Neural crest cell (in vitro differentiated cells): ENCODE measurements around the gene OR8U1. TPM values are rescaled to one million over a fixed set of nuclear protein-coding genes. Genes with fewer than 3 reads are reported as not detected.
"Not testable (repeated sequence)": the region's sequence is repeated elsewhere in the genome, so short reads cannot be mapped to it uniquely, and the experiment has no call there.

ENCODE experiments used
- DNase-seq: peaks from one replicate; pipeline ENCODE4 v3.0.0; 2021; ENCODE audit warnings: low read depth, mixed read lengths, low spot score
- H3K27ac Mint-ChIP-seq: one replicate; pipeline ENCODE4 v1.8.0; 2021; ENCODE audit warnings: mild to moderate bottlenecking, mixed read lengths; ENCODE audit not compliant: unreplicated experiment
- H3K27me3 Mint-ChIP-seq: 2 replicates; pipeline ENCODE4 v1.8.0; 2021; ENCODE audit warnings: low read depth, mild to moderate bottlenecking, mixed read lengths
- H3K36me3 Mint-ChIP-seq: 2 replicates; pipeline ENCODE4 v1.8.0; 2021; ENCODE audit warnings: low read depth, mild to moderate bottlenecking, mixed read lengths
- H3K4me1 Mint-ChIP-seq: 2 replicates; pipeline ENCODE4 v1.8.0; 2021; ENCODE audit warnings: mixed read lengths
- H3K4me3 Mint-ChIP-seq: one replicate; pipeline ENCODE4 v1.8.0; 2021; ENCODE audit warnings: mild to moderate bottlenecking, mixed read lengths
- H3K9me3 Mint-ChIP-seq: 2 replicates; pipeline ENCODE4 v1.8.0; 2021; ENCODE audit warnings: mixed read lengths
- total RNA-seq: library from RNA; stranded (reverse); gene quantifications from 2 replicates; pipeline ENCODE4 v1.2.1, GENCODE V29; 2021
- TF ChIP-seq, protein P1 (sequence below): fragments of 200-600 bp; sonication (generic); conservative IDR thresholded peaks from 2 replicates; pipeline ENCODE4 v1.5.0; 2021; ENCODE audit warnings: antibody characterized with exemption, mild to moderate bottlenecking

The OR8U1 gene
- total RNA-seq, 1 donor from 2014 or later: not detected

DNA sequence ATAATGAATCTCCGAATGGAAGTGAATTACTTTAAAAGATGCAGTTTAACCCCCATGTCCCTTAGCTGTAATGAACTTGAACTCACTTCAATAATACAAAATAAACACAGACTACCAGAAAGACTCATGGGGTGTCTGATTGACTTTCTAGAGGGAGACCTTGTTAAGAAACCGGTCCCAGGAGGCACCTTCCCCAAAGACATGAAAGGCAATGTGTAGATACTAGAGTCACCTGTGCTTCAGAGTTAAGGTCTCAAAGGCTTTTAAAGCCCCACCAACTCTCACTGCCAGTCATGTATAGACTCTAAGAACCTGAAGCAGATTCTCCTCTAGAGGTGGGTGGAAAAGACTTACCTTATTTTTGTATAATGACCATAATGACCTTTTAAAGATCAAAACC, 21.4 kb upstream of the OR8U1 start, which contains the start of gene OR8J1:
Gene OR8J1 (plus strand): TSS at position 301 of the 400 bp plus-strand sequence. CDS start 5,956 bp downstream, outside the sequence.
- Mint-ChIP-seq H3K9me3 (no peaks in the 10 kb centered on the region), H3K36me3 (no peaks in the 10 kb centered on the region), H3K4me1 (no peaks in the 10 kb centered on the region), H3K27ac (no peak within 1 kb of the TSS), H3K4me3 (no peak within 1 kb of the TSS), H3K27me3 (no peaks in the 10 kb centered on the region)
- TF ChIP-seq, protein P1, sequence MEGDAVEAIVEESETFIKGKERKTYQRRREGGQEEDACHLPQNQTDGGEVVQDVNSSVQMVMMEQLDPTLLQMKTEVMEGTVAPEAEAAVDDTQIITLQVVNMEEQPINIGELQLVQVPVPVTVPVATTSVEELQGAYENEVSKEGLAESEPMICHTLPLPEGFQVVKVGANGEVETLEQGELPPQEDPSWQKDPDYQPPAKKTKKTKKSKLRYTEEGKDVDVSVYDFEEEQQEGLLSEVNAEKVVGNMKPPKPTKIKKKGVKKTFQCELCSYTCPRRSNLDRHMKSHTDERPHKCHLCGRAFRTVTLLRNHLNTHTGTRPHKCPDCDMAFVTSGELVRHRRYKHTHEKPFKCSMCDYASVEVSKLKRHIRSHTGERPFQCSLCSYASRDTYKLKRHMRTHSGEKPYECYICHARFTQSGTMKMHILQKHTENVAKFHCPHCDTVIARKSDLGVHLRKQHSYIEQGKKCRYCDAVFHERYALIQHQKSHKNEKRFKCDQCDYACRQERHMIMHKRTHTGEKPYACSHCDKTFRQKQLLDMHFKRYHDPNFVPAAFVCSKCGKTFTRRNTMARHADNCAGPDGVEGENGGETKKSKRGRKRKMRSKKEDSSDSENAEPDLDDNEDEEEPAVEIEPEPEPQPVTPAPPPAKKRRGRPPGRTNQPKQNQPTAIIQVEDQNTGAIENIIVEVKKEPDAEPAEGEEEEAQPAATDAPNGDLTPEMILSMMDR: no peak
- no peak for DNase-seq

DNA sequence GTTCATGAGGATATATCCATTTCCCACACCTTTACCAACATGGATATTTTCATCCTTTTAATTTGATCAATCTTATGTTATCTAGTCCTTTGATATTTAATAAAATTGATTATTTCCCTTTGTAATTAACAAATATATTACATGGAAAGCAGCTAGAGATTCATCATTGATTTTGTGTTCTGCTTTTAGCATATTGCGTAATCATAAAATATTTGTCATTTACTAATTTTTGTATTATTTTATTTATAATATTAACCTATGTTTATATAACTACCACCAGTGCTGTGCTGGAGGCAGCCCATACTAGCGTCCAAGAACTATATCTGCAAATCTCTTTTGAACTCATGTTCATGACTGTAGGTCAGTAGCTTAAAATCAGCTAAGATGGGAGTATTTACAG, 4.7 kb downstream of the OR8U1 start:
- no peak overlapping the region for H3K4me3 Mint-ChIP-seq
- no peaks in the 10 kb centered on the region for H3K4me1 Mint-ChIP-seq
- TF ChIP-seq, protein P1: no peak
- H3K36me3 Mint-ChIP-seq: no peaks in the 10 kb centered on the region
- H3K27me3 Mint-ChIP-seq: no peaks in the 10 kb centered on the region
- no peaks in the 10 kb centered on the region for H3K9me3 Mint-ChIP-seq
- H3K27ac Mint-ChIP-seq: no peak overlapping the region
- no peak for DNase-seq

DNA sequence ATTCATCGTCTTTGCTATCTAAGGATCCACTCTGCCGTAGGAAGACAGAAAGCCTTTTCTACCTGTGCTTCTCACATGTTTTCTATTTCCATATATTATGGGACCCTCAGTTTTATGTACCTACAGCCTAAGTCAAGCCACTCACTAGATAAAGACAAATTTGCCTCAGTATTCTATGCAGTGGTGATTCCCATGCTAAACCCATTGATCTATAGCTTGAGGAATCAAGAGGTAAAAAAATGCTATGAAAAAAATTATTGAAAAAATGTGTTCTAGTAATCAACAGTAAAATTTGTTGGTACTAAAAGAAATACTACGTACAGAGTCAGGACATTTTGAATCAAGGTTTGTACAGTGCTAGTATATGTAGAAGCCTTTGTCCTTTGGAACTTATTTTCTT, 19.0 kb downstream of the OR8U1 start:
- DNase-seq: no peak
- TF ChIP-seq, protein P1: no peak
- no peaks in the 10 kb centered on the region for H3K27me3 Mint-ChIP-seq
- no peaks in the 10 kb centered on the region for H3K36me3 Mint-ChIP-seq
- H3K4me3 Mint-ChIP-seq: no peak overlapping the region
- H3K4me1 Mint-ChIP-seq: no peaks in the 10 kb centered on the region
- no peak overlapping the region for H3K27ac Mint-ChIP-seq
- H3K9me3 Mint-ChIP-seq: no peaks in the 10 kb centered on the region

DNA sequence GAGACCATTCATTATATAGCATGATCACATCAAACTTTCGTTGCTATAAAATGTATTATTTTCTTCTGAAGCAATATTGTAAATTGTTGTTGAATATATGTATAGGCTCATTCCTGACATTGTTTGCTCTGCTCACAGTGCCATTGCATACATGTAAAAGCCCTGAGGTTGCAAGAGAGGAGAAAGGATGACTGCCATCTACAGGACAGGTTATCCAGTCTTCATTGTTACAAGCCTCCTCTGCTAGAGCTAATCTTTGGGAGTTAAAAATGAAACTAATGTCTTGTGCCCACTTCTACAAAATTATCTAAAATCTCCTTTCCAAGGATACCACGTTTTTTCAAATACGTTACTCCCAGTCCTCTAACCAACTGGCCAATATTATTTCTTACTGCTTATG, 20.6 kb downstream of the OR8U1 start:
- H3K36me3 Mint-ChIP-seq: no peaks in the 10 kb centered on the region
- H3K4me1 Mint-ChIP-seq: no peaks in the 10 kb centered on the region
- no peak overlapping the region for H3K4me3 Mint-ChIP-seq
- H3K9me3 Mint-ChIP-seq: no peaks in the 10 kb centered on the region
- H3K27ac Mint-ChIP-seq: no peak overlapping the region
- no peak for DNase-seq
- TF ChIP-seq, protein P1: no peak
- no peaks in the 10 kb centered on the region for H3K27me3 Mint-ChIP-seq

DNA sequence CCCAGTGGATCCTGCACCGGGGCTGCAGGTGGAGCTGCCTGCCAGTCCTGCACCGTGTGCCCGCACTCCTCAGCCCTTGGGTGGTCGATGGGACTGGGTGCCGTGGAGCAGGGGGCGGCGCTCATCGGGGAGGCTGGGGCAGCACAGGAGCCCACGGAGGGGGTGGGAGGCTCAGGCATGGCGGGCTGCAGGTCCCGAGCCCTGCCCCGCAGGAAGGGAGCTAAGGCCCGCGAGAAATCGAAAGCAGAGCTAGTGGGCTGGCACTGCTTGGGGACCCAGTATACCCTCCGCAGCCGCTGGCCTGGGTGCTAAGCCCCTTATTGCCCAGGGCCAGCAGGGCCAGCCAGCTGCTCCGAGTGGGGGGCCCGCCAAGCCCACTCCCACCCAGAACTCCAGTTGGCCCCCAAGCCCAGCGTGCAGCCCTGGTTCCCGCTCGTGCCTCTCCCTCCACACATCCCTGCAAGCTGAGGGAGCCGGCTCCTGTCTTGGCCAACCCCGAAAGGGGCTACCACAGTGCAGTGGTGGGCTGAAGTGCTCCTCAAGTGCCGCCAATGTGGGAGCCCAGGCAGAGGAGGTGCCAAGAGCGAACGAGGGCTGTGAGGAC, 26.5 kb downstream of the OR8U1 start:
- H3K27me3 Mint-ChIP-seq, H3K4me1 Mint-ChIP-seq, H3K9me3 Mint-ChIP-seq, H3K4me3 Mint-ChIP-seq, DNase-seq, H3K27ac Mint-ChIP-seq, H3K36me3 Mint-ChIP-seq: not testable (repeated sequence)

DNA sequence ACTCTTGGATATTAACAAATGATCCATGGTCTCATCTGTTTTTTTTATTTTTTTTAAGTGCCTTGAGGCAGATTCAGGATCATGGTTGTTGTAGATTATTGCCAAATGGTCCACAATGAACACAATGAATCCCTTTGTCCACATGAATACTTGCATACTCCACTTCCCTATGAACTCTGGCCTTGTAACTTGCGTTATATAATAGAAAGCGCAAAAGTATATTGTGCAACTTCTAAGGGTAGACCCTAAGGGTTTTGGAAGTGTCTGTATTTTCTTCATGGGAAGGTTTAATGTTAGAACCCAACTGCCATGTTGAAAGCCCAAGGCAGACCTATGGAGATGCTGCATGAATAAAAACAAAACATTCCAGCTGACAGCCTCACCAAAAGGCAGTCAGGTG, 29.0 kb downstream of the OR8U1 start:
- TF ChIP-seq, protein P1: no peak
- H3K27me3 Mint-ChIP-seq: no peaks in the 10 kb centered on the region
- peaks cover 2% of the 10 kb centered on the region for H3K36me3 Mint-ChIP-seq
- no peaks in the 10 kb centered on the region for H3K4me1 Mint-ChIP-seq
- H3K27ac Mint-ChIP-seq: no peak overlapping the region
- no peak for DNase-seq
- no peaks in the 10 kb centered on the region for H3K9me3 Mint-ChIP-seq
- H3K4me3 Mint-ChIP-seq: no peak overlapping the region
